ENCODE results near the gene LY6G6F.

DNA sequence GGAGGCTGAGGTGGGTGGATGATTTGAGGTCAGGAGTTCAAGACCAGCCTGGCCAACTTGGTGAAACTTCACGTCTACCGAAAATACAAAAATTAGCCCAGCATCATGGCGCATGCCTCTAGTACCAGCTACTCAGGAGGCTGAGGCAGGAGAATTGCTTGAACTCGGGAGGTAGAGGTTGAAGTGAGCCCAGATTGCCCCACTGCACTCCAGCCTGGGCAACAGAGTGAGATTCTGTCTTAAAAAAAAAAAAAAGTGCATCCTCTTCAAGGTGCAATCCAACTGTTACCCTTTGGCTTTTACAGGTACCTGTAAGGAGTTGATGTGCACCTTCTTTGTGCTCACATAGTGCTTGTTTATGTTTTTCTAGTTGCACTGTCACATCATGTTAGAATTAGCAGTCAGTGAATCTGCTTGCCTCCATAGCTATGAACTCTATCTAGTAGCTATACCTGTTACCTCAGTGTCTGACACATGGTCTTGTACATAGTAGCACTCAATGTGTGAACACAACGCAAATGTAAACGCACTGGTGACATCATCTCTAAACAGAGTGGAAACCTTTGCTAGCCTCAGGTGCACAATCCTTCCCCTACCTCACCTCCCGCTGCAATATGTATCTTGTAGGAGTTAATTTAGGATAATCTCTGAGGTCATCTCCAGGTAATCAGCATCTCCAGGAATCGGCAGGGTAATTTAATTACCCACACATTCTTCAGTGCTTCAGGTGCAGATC lies 42.8 kb downstream of the LY6G6F start:
- TF ChIP-seq, protein P1, sequence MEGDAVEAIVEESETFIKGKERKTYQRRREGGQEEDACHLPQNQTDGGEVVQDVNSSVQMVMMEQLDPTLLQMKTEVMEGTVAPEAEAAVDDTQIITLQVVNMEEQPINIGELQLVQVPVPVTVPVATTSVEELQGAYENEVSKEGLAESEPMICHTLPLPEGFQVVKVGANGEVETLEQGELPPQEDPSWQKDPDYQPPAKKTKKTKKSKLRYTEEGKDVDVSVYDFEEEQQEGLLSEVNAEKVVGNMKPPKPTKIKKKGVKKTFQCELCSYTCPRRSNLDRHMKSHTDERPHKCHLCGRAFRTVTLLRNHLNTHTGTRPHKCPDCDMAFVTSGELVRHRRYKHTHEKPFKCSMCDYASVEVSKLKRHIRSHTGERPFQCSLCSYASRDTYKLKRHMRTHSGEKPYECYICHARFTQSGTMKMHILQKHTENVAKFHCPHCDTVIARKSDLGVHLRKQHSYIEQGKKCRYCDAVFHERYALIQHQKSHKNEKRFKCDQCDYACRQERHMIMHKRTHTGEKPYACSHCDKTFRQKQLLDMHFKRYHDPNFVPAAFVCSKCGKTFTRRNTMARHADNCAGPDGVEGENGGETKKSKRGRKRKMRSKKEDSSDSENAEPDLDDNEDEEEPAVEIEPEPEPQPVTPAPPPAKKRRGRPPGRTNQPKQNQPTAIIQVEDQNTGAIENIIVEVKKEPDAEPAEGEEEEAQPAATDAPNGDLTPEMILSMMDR (conservative IDR thresholded peaks at IDR 0.05) = no peak
- no peak for TF ChIP-seq ZFX (IDR thresholded peaks at IDR 0.05)
